ENCODE results near the gene CTU1. TPM values are rescaled to one million over a fixed set of nuclear protein-coding genes. Genes with fewer than 3 reads are reported as not detected.

CTU1 gene
- total RNA-seq, 1 experiment from 2014 or later: 8.6 TPM

GRCh38 chr19:51116736-51117286 is 8.6 kb upstream of the CTU1 start (continued):
- no peak for TF ChIP-seq ZNF532 (CRISPR knock-in tag; IDR thresholded peaks at IDR 0.05; ENCODE audit: borderline replicate concordance)
- TF ChIP-seq NR2C2 (CRISPR knock-in tag; IDR thresholded peaks at IDR 0.05): no peak
- no peak for TF ChIP-seq MXD4 (CRISPR knock-in tag; IDR thresholded peaks at IDR 0.05; ENCODE audit: borderline replicate concordance)
- no peak for TF ChIP-seq OVOL2 (CRISPR knock-in tag; IDR thresholded peaks at IDR 0.05; ENCODE audit: borderline replicate concordance)
- no peak for TF ChIP-seq AFF4 (CRISPR knock-in tag; IDR thresholded peaks at IDR 0.05; ENCODE audit: borderline replicate concordance)
- TF ChIP-seq SP1 (CRISPR knock-in tag; conservative IDR thresholded peaks at IDR 0.05): no peak
- TF ChIP-seq JUN (CRISPR knock-in tag; IDR thresholded peaks at IDR 0.05): no peak
- no peak for TF ChIP-seq CREM (CRISPR knock-in tag; IDR thresholded peaks at IDR 0.05)
- TF ChIP-seq STAT6 (CRISPR knock-in tag; conservative IDR thresholded peaks at IDR 0.05; ENCODE audit: low read depth): no peak
- no peak for TF ChIP-seq ESRRA (CRISPR knock-in tag; IDR thresholded peaks at IDR 0.05; ENCODE audit: borderline replicate concordance)
- no peak for TF ChIP-seq USF1 (CRISPR knock-in tag; IDR thresholded peaks at IDR 0.05)
- TF ChIP-seq TCF7 (CRISPR knock-in tag; IDR thresholded peaks at IDR 0.05; ENCODE audit: low read depth): no peak
- TF ChIP-seq ZNF671 (CRISPR knock-in tag; IDR thresholded peaks at IDR 0.05): no peak

GRCh38 chr19:51114087-51114729 is 6.0 kb upstream of the CTU1 start:
- DNase-seq (ENCODE audit: low spot score) (no peak), ATAC-seq (no peak)
- ChIA-PET CTCF (no interaction called here), POLR2A (no interaction called here)
- Mint-ChIP-seq H3K4me1 (no peaks in the 10 kb centered on the region; the same call in 1 of the 2 replicates), H3K27me3 (ENCODE audit: low read depth) (peaks cover 31% of the 10 kb centered on the region), H3K36me3 (no peaks in the 10 kb centered on the region), H3K4me3 (no peak overlapping the region), H3K27ac (no peak overlapping the region), H3K9me3 (no peaks in the 10 kb centered on the region)
- TF ChIP-seq IRF1 (CRISPR knock-in tag; IDR thresholded peaks at IDR 0.05) (no peak), ATF2 (CRISPR knock-in tag; IDR thresholded peaks at IDR 0.05; ENCODE audit: borderline replicate concordance, low read depth) (no peak), ZNF396 (CRISPR knock-in tag; IDR thresholded peaks at IDR 0.05; ENCODE audit: borderline replicate concordance) (no peak), NFATC4 (CRISPR knock-in tag; IDR thresholded peaks at IDR 0.05) (no peak), MAX (CRISPR knock-in tag; IDR thresholded peaks at IDR 0.05) (no peak), SMAD4 (CRISPR knock-in tag; IDR thresholded peaks at IDR 0.05) (no peak), SOX15 (CRISPR knock-in tag; IDR thresholded peaks at IDR 0.05) (no peak), ZNF671 (CRISPR knock-in tag; IDR thresholded peaks at IDR 0.05) (no peak), SMAD3 (CRISPR knock-in tag; IDR thresholded peaks at IDR 0.05; ENCODE audit: borderline replicate concordance) (no peak), HMGA2 (CRISPR knock-in tag; IDR thresholded peaks at IDR 0.05) (no peak)

Data from WTC11 (cell line).